Mesenchymal stem cell (in vitro differentiated cells and primary cell): ENCODE measurements around the gene DNTT.

ENCODE experiments used
- DNase-seq: peaks from one replicate; pipeline ENCODE4 v3.0.0-alpha.2; 2013
- H2AFZ ChIP-seq: one replicate; pipeline ENCODE4 v1.6.1; 2013; ENCODE audit warnings: low read depth, mild to moderate bottlenecking, control low read depth, inconsistent platforms, low read length, moderate library complexity
- H2AK5ac ChIP-seq: 2 replicates; pipeline ENCODE4 v1.6.1; 2013; ENCODE audit warnings: low read length, moderate library complexity, mild to moderate bottlenecking, inconsistent platforms; ENCODE audit not compliant: severe bottlenecking
- H2BK120ac ChIP-seq: one replicate; pipeline ENCODE4 v1.6.1; 2013; ENCODE audit warnings: low read depth, mild to moderate bottlenecking, inconsistent platforms, low read length, moderate library complexity
- H2BK12ac ChIP-seq, 2 experiments: one replicate each; pipeline ENCODE4 v1.6.1; 2013; ENCODE audit warnings: inconsistent platforms in 2 of 2, low read length in 2 of 2, mild to moderate bottlenecking in 2 of 2, moderate library complexity in 2 of 2, control low read depth in 1 of 2
- H2BK15ac ChIP-seq: one replicate; pipeline ENCODE4 v1.6.1; 2013; ENCODE audit warnings: mild to moderate bottlenecking, low read depth, inconsistent platforms; ENCODE audit not compliant: poor library complexity, severe bottlenecking
- H2BK5ac ChIP-seq: 2 replicates; pipeline ENCODE4 v1.6.1; 2013; ENCODE audit warnings: low read depth, mild to moderate bottlenecking, low read length, control low read depth, inconsistent platforms; ENCODE audit not compliant: poor library complexity, severe bottlenecking
- H3K14ac ChIP-seq, 2 experiments: one replicate each; pipeline ENCODE4 v1.6.1; 2013; ENCODE audit warnings: inconsistent platforms in 2 of 2, low read length in 2 of 2, control low read depth in 1 of 2, mild to moderate bottlenecking in 1 of 2, moderate library complexity in 1 of 2
- H3K18ac ChIP-seq, 2 experiments: one replicate each; pipeline ENCODE4 v1.6.1; 2013; ENCODE audit warnings: inconsistent platforms in 2 of 2, low read length in 2 of 2, control low read depth in 1 of 2, low read depth in 1 of 2, mild to moderate bottlenecking in 1 of 2
- H3K23ac ChIP-seq, 2 experiments: one replicate each; pipeline ENCODE4 v1.6.1; 2013; ENCODE audit warnings: inconsistent platforms in 2 of 2, low read length in 2 of 2, mild to moderate bottlenecking in 2 of 2, moderate library complexity in 2 of 2, control low read depth in 1 of 2
- H3K27ac ChIP-seq: 2 replicates; pipeline ENCODE4 v1.5.1; 2013; ENCODE audit warnings: mild to moderate bottlenecking, moderate library complexity, low read length, control low read depth, inconsistent platforms; ENCODE audit not compliant: poor library complexity, severe bottlenecking
- H3K27me3 ChIP-seq, 2 experiments: 2 replicates each; pipeline versions ENCODE4 v1.6.1 to v1.7.0; 2013; ENCODE audit warnings: low read length in 2 of 2, mild to moderate bottlenecking in 2 of 2, moderate library complexity in 2 of 2, control low read depth in 1 of 2, inconsistent platforms in 1 of 2; ENCODE audit not compliant: control insufficient read depth in 1 of 2, insufficient read depth in 1 of 2
- H3K36me3 ChIP-seq, 2 experiments: 2 replicates each; pipeline versions ENCODE4 v1.6.1 to v1.7.0; 2013; ENCODE audit warnings: low read length in 2 of 2, control low read depth in 1 of 2, inconsistent platforms in 1 of 2, low read depth in 1 of 2, mild to moderate bottlenecking in 1 of 2; ENCODE audit not compliant: insufficient read depth in 2 of 2, control insufficient read depth in 1 of 2
- H3K4ac ChIP-seq, 2 experiments: one replicate each; pipeline ENCODE4 v1.6.1; 2013; ENCODE audit warnings: inconsistent platforms in 2 of 2, low read length in 2 of 2, mild to moderate bottlenecking in 2 of 2, moderate library complexity in 2 of 2, control low read depth in 1 of 2, low read depth in 1 of 2
- H3K4me1 ChIP-seq: 2 replicates; pipeline ENCODE4 v1.6.1; 2013; ENCODE audit warnings: low read depth, low read length, control low read depth; ENCODE audit not compliant: control insufficient read depth, insufficient read depth
- H3K4me2 ChIP-seq: 2 replicates; pipeline ENCODE4 v1.6.1; 2013; ENCODE audit warnings: low read length, mild to moderate bottlenecking, inconsistent platforms; ENCODE audit not compliant: poor library complexity, severe bottlenecking
- H3K4me3 ChIP-seq, 2 experiments: 2 replicates each; pipeline versions ENCODE4 v1.5.1 to v1.7.0; 2013; ENCODE audit warnings: low read length in 2 of 2, mild to moderate bottlenecking in 2 of 2, control low read depth in 1 of 2, low read depth in 1 of 2; ENCODE audit not compliant: insufficient read depth in 1 of 2
- H3K79me1 ChIP-seq: replicated peaks from 2 replicates; pipeline ENCODE4 v1.6.1; 2013; ENCODE audit warnings: mild to moderate bottlenecking, control low read depth, low read length, inconsistent platforms; ENCODE audit not compliant: poor library complexity, severe bottlenecking
- H3K9ac ChIP-seq: 2 replicates; pipeline ENCODE4 v1.7.0; 2013; ENCODE audit warnings: mild to moderate bottlenecking, low read length, moderate library complexity
- H3K9me3 ChIP-seq: 2 replicates; pipeline ENCODE4 v1.7.0; 2013; ENCODE audit warnings: mild to moderate bottlenecking, low read length; ENCODE audit not compliant: control insufficient read depth
- H4K8ac ChIP-seq: one replicate; pipeline ENCODE4 v1.6.1; 2013; ENCODE audit warnings: inconsistent platforms, mild to moderate bottlenecking, low read length, moderate library complexity
- H4K91ac ChIP-seq: one replicate; pipeline ENCODE4 v1.6.1; 2013; ENCODE audit warnings: mild to moderate bottlenecking, low read length, inconsistent platforms
- WGBS: methylation state at CpG from one replicate; pipeline ENCODE4 v1.1.7; 2013; ENCODE audit warnings: mixed read lengths; 5-methylcytosine and 5-hydroxymethylcytosine counted together

DNTT gene

GRCh38 chr10:96352582-96352981, 48.3 kb downstream of the DNTT start:
- Histone ChIP-seq H4K8ac (no peak overlapping the region), H3K18ac (no peak overlapping the region), H3K27me3 (peaks cover 34 to 35% of the 10 kb centered on the region in 2 experiments), H2BK15ac (no peak overlapping the region), H3K27ac (no peak overlapping the region), H2BK120ac (no peak overlapping the region), H2BK5ac (no peak overlapping the region), H3K4me1 (no peaks in the 10 kb centered on the region), H2AFZ (no peak overlapping the region), H3K9me3 (no peaks in the 10 kb centered on the region), H3K4me2 (no peak overlapping the region), H3K36me3 (no peaks in the 10 kb centered on the region), H4K91ac (no peak overlapping the region), H2BK12ac (no peak overlapping the region), H3K79me1 (no peaks in the 10 kb centered on the region), H2AK5ac (no peak overlapping the region), H3K23ac (no peak overlapping the region), H3K4ac (no peak overlapping the region), H3K14ac (no peak overlapping the region), H3K4me3 (no peak overlapping the region), H3K9ac (no peak overlapping the region)
- 60% methylated on average over 4 of the region's 4 CpGs for WGBS
- DNase-seq = no peak

- Histone ChIP-seq H3K9ac (no peak overlapping the region), H2AK5ac (no peak overlapping the region), H2BK15ac (no peak overlapping the region), H2BK5ac (no peak overlapping the region), H3K23ac (no peak overlapping the region), H3K4me2 (no peak overlapping the region), H2BK12ac (no peak overlapping the region), H4K91ac (no peak overlapping the region), H3K36me3 (no peaks in the 10 kb centered on the region), H3K27me3 (peaks cover 31 to 49% of the 10 kb centered on the region in 2 experiments), H3K4ac (no peak overlapping the region), H3K9me3 (no peaks in the 10 kb centered on the region), H3K79me1 (no peaks in the 10 kb centered on the region), H3K4me1 (no peaks in the 10 kb centered on the region), H4K8ac (no peak overlapping the region), H3K18ac (no peak overlapping the region), H2BK120ac (no peak overlapping the region), H3K14ac (no peak overlapping the region), H3K27ac (no peak overlapping the region), H2AFZ (no peak overlapping the region), H3K4me3 (no peak overlapping the region)
- no peak for DNase-seq
- 62% methylated on average over 8 of the region's 8 CpGs for WGBS
These were observed 52.9 kb downstream of the DNTT start for GRCh38 chr10:96357038-96357620.

- Histone ChIP-seq H3K23ac (no peak within 1 kb of the TSS), H3K4me3 (no peak within 1 kb of the TSS), H3K9ac (no peak within 1 kb of the TSS), H3K9me3 (no peaks in the 10 kb centered on the region), H2AFZ (no peak within 1 kb of the TSS), H3K79me1 (no peaks in the 10 kb centered on the region), H3K27me3 (peaks cover 19 to 47% of the 10 kb centered on the region in 2 experiments), H3K27ac (no peak within 1 kb of the TSS), H2AK5ac (no peak within 1 kb of the TSS), H3K4ac (no peak within 1 kb of the TSS), H4K8ac (no peak within 1 kb of the TSS), H2BK12ac (no peak within 1 kb of the TSS), H2BK5ac (no peak within 1 kb of the TSS), H2BK15ac (no peak within 1 kb of the TSS), H3K36me3 (no peaks in the 10 kb centered on the region), H3K4me2 (no peak within 1 kb of the TSS), H3K4me1 (no peaks in the 10 kb centered on the region), H3K18ac (no peak within 1 kb of the TSS), H2BK120ac (no peak within 1 kb of the TSS), H4K91ac (no peak within 1 kb of the TSS), H3K14ac (no peak within 1 kb of the TSS)
- DNase-seq = no peak
- WGBS = 75% methylated on average over 6 of the region's 7 CpGs
These were observed 54.8 kb downstream of the DNTT start, which contains the start of gene OPALIN for GRCh38 chr10:96358851-96359540. Gene OPALIN (minus strand): TSS chr10:96359002. CDS start chr10:96358896, 106 bp downstream.

GRCh38 chr10:96359616-96360015, 55.4 kb downstream of the DNTT start:
- Histone ChIP-seq H2AFZ (no peak overlapping the region), H3K9ac (no peak overlapping the region), H3K79me1 (no peaks in the 10 kb centered on the region), H3K36me3 (no peaks in the 10 kb centered on the region), H3K4me2 (no peak overlapping the region), H3K9me3 (no peaks in the 10 kb centered on the region), H3K18ac (no peak overlapping the region), H2AK5ac (no peak overlapping the region), H3K23ac (no peak overlapping the region), H3K4me3 (no peak overlapping the region), H2BK15ac (no peak overlapping the region), H3K27ac (no peak overlapping the region), H2BK5ac (no peak overlapping the region), H4K8ac (no peak overlapping the region), H3K4me1 (no peaks in the 10 kb centered on the region), H3K27me3 (peaks cover 19 to 47% of the 10 kb centered on the region in 2 experiments), H2BK12ac (no peak overlapping the region), H4K91ac (no peak overlapping the region), H2BK120ac (no peak overlapping the region), H3K4ac (no peak overlapping the region), H3K14ac (no peak overlapping the region)
- 87% methylated on average over 6 of the region's 6 CpGs for WGBS
- no peak for DNase-seq
